Glomerular visceral epithelial cell (primary cell): ENCODE results near the gene ATP6V1C2.

Experiments used
- DNase-seq: peaks from one replicate; pipeline ENCODE4 v3.0.0-alpha.2; 2016; ENCODE audit errors: extremely low spot score

The ATP6V1C2 gene

DNA sequence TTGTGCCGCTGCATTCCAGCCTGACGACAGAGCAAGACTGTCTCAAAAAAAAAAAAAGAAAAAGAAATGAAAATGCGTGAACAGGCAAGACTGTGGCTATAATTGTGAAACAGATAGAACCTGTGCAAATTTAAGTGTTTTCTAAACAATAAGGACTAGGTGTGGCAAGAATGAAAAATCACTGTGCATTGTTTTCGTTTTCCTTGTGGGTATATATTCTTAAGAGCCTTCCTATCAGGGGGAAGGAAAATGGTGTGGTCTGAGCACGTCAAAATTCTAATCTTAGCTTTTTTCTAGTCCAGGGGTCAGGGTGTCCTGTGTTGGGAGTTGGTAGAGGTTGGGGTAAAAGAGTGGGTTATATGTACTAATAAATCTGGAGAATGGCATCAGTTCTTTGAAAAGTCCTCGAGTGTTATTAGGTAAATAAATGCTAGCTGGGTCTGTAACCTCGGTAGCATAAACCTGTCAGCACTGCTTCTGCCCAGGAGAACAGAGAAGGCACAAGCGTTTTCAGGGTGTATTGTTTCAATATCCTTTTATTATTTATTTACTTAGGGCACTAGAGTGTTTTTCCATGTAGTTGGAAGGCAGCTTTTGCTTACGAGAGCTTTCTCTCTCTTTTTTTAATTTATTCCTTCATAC lies 11.6 kb downstream of the ATP6V1C2 start:
- DNase-seq: no peak

- no peak for DNase-seq
Observed at GRCh38 chr2:10733566-10733925, 12.1 kb downstream of the ATP6V1C2 start.

DNA sequence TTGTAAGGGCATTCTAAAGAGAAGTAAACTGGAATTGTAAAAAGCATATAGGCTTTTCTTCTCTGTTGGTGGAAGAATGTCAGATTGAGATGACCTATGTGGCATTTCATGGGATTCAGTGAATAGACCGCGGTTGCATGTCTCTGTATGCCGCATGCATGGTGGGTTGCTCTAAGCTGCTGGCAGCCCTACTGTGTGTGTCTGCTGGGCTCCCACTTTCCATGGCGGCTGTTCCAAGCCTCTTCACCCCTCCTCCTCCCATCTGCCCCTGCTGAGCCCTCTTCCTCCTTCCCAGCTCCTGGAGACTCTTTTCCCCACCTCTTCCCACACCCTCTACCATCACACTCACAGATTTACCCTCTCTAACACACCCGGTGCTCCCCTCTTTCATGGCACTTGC lies 12.6 kb downstream of the ATP6V1C2 start:
- DNase-seq: no peak

DNA sequence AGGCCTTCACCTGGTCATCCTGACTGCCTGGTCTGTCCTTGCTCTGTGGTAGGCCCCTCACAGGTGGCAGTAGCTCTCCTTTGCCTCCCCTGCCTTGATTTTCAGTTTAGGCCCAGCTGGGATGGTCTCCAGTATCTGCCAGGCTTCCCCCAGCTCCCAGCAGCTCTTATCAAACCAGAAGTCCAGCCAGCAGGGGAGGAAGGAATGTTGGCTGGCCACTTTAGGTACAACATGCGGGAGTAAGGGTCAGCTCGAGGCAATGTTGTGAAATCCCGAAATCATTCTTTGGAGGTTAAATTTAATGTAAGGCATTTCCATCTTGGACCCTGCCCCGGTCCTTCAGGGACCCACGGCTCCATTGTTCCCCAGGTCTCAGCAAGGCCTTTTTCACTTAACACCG lies 16.8 kb downstream of the ATP6V1C2 start:
- no peak for DNase-seq

DNA sequence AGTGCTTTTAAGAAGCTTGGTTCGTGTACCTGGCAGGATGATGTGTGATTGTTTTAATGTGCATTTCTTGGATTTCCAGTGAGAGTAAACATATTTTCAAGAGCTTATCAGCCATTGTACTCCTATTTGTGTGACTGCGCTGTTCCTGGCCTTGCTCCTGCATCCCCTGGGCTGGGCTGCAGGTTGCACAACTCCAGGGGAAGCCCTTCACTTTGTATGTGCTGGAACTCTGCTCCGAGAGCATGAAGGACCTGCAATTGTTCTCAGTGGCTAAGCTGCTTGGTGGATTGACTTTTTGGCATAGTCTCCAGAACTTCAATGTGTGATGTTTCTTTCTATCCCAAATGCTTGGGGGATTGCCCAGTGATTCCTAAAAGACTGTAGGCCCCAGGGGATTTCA lies 18.8 kb downstream of the ATP6V1C2 start:
- no peak for DNase-seq

DNA sequence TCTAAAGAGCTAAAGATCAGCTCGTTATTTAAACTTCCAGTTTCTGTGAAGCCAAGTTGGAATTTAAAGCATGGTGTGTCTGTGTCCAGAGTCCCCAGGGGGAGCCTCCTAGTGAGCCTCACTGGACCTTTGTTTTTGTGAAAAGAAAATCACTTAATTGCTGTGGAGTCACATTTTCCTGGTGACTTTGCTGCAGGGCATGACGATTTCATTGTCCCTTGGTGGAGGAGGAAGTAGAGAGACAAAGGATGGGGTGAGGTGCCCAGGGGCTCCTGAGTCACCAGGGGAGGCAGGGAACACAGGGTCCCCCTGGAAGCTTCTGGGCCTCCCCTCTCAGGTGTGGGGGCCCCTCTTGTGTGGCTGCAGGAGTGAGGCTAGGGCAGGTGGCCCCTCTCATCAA lies 19.7 kb downstream of the ATP6V1C2 start:
- no peak for DNase-seq

DNA sequence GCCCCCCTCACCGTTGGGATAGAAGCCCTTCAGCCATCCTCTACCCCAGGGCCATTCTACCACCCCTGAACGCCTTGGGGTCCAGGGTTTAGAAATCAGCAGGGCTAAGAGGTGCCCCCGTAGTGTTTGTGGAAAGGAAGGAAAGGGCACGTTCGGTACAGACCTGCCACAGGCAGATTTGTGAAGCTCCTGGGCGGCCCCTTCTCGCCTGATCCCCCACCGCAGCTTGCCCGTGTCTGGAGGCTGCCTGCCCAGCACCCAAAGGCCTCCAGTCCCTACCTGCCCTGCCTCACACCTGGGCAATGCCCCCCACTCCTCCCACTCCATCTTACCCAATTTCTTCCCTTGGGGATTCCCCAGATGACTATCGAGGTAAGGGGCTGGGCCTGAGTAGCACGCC lies 21.2 kb downstream of the ATP6V1C2 start:
- DNase-seq: no peak

DNA sequence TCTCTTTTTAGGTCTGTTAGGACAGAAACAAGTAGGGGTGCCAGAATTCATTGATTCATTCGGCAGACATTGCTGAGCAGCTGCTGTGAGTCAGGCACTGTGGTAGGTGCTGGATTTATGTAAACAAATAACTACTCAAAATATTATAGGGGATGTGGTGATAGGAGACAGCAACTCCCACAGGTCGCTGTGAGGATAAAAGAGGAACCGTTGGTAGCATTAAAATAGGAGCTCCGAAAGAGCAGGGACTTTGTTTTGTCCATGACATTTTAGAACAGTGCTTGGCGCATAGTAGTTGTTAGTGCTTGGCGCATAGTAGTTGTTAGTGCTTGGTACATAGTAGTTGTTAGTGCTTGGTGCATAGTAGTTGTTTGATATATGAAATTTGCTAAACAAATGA lies 29.2 kb downstream of the ATP6V1C2 start:
- no peak for DNase-seq

GRCh38 chr2:10752236-10752635 lies 30.8 kb downstream of the ATP6V1C2 start:
- DNase-seq: no peak

DNA sequence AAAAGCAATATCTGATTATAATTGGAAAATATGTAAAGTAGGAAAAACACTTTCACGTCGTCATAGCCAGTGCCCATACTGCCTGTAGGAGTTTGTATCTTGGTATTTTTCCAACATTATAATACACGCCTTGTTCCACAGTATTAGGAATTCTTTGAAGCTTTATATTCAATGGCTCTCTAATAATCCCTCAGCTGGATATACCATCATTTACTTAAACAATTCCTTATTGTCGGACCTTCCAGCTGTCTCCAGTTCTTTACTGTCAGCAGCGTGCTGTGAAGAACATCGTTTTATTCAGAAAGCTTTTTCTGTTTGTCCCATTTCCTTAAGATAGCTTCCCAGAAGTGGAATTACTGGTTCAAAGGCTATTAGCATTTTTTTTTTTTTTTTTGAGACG lies 31.7 kb downstream of the ATP6V1C2 start:
- no peak for DNase-seq

- DNase-seq: no peak
Observed at GRCh38 chr2:10753876-10754275, 32.4 kb downstream of the ATP6V1C2 start.

DNA sequence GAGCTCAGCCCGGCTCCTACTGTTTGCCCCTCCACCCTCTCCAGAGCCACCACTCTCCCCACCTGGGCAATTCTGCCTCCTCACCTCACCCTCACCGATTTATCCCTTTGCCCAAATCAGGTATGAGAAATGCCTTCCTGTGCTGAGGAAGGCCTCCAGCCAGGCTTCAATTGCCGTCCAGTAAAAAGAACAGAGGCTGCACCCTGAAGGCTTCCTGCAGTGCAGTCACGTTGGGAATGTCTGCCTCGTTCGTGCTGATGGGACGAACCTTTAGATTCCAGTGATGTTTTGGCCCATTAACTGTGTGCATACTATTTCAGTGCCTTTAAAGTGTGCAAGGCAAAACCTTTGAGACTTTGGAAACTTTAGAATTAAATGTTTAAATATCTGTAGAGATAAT lies 34.2 kb downstream of the ATP6V1C2 start:
- no peak for DNase-seq

- no peak for DNase-seq
Observed at GRCh38 chr2:10757814-10758286, 36.4 kb downstream of the ATP6V1C2 start.

GRCh38 chr2:10759151-10759714 lies 37.8 kb downstream of the ATP6V1C2 start:
- no peak for DNase-seq

GRCh38 chr2:10760794-10761504 lies 39.5 kb downstream of the ATP6V1C2 start:
- DNase-seq: no peak

DNA sequence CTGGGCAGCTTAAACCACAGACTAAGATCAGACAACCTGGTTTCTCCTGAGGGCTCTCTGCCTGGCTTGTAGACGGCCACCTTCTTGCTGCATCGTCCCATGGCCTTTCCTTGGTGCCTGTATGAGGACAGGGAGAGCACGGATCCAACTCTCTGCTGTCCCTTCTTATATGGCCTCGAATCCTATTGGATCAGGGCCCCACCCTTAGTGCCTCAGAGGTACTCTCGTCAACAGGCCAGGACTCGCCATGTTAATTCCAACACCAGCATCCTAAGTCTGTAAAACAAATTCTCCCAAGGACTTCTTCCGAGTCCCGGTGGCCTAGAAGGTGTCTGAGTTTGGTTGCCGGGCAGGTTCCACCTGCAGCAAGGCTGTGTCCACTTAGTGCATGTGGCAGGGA lies 40.2 kb downstream of the ATP6V1C2 start:
- no peak for DNase-seq

GRCh38 chr2:10762651-10763460 lies 41.4 kb downstream of the ATP6V1C2 start:
- no peak for DNase-seq

DNA sequence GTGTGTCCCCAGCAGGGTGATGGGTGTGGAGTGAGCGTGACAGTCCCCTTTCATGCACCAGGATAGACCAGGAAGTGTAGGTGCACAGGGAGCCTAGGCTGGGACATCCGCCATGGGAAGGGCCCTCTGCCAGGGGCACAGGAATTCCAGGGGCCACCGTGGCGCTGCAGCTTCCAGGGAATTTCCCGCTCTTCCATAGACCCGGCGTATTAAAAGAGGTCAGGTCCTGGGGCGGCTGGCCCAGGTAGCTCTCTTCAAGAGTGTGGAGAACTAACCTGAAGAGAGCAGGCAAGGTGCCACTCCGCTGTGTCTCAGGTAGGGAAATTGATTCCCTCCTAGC lies 42.0 kb downstream of the ATP6V1C2 start:
- DNase-seq: no peak

- DNase-seq: no peak
Observed at GRCh38 chr2:10764096-10764785, 42.8 kb downstream of the ATP6V1C2 start.

- DNase-seq: no peak
Observed at GRCh38 chr2:10764896-10765295, 43.5 kb downstream of the ATP6V1C2 start.

- no peak for DNase-seq
Observed at GRCh38 chr2:10765461-10765860, 44.0 kb downstream of the ATP6V1C2 start.

- no peak for DNase-seq
Observed at GRCh38 chr2:10765914-10766313, 44.5 kb downstream of the ATP6V1C2 start.
